ENCODE data around the gene RNF26.
"Not testable (repeated sequence)": the region's sequence is repeated elsewhere in the genome, so short reads cannot be mapped to it uniquely, and the experiment has no call there.

Gene RNF26

GRCh38 chr11:119371778-119372182, 37.5 kb downstream of the RNF26 start:
- FAIRE-seq: no peak

GRCh38 chr11:119372260-119373058, 38.1 kb downstream of the RNF26 start:
- no peak for FAIRE-seq

- no peak for FAIRE-seq
Measured at GRCh38 chr11:119373059-119373920, 39.0 kb downstream of the RNF26 start.

GRCh38 chr11:119373921-119374631, 39.7 kb downstream of the RNF26 start:
- peak; percentile 72 for FAIRE-seq

- no peak for FAIRE-seq
Measured at GRCh38 chr11:119374632-119375336, 40.5 kb downstream of the RNF26 start.

- no peak for FAIRE-seq
Measured at GRCh38 chr11:119375337-119376196, 41.2 kb downstream of the RNF26 start.

- FAIRE-seq: no peak
Measured at GRCh38 chr11:119376197-119376847, 42.0 kb downstream of the RNF26 start.

- FAIRE-seq: no peak
Measured at GRCh38 chr11:119377112-119377901, 43.0 kb downstream of the RNF26 start.

GRCh38 chr11:119377961-119378667, 43.8 kb downstream of the RNF26 start:
- FAIRE-seq: no peak

- no peak for FAIRE-seq
Measured at GRCh38 chr11:119378851-119379465, 44.6 kb downstream of the RNF26 start.

GRCh38 chr11:119380160-119380826, 46.0 kb downstream of the RNF26 start:
- FAIRE-seq: no peak

- FAIRE-seq: no peak
Measured at GRCh38 chr11:119380827-119381180, 46.5 kb downstream of the RNF26 start.

- FAIRE-seq: peak; percentile 77
Measured at GRCh38 chr11:119381181-119381988, 47.1 kb downstream of the RNF26 start, which contains the start of gene USP2. TSS of gene USP2 (minus strand) at chr11:119381690. CDS start at chr11:119373480, 8,210 bp downstream.

- no peak for FAIRE-seq
Measured at GRCh38 chr11:119382101-119382500, 47.8 kb downstream of the RNF26 start.

GRCh38 chr11:119382513-119382912, 48.2 kb downstream of the RNF26 start:
- FAIRE-seq: not testable (repeated sequence)

- no peak for FAIRE-seq
Measured at GRCh38 chr11:119384332-119384731, 50.0 kb downstream of the RNF26 start.

Data from TTC549 (cell line).